GM18870 (cell line): ENCODE results near the gene CHRDL2.
"Not testable (repeated sequence)": the region's sequence is repeated elsewhere in the genome, so short reads cannot be mapped to it uniquely, and the experiment has no call there.

Experiments used
- ATAC-seq: cut with Tn5 transposase; IDR thresholded peaks from one replicate; pipeline ENCODE4 v1.9.1; 2021; ENCODE audit warnings: moderate library complexity; ENCODE audit not compliant: unreplicated experiment

Gene CHRDL2

GRCh38 chr11:74672332-74672955, 58.8 kb downstream of the CHRDL2 start:
- ATAC-seq, result no peak

GRCh38 chr11:74671520-74672196, 59.6 kb downstream of the CHRDL2 start:
- ATAC-seq, result no peak

DNA sequence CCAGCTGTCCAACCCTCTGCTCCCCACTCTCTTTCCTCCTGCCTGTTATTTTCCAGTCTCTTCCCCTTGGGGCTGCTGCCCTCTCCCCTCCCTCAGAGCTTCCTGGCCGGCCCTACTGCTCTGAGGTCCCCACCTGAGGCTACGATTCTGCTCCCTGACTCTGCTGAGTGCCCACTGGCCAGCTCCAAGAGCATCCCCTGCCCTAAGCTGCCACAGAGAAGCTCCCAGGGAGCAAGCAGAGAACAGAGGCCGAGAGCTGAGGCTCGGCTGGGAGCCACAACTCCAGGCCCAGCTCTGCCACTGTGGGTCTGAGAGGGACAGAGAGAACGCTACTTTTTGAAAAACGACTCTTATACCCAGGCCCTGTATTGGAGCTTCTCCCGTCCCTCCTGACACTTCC, 61.1 kb downstream of the CHRDL2 start:
- no peak for ATAC-seq

GRCh38 chr11:74669211-74670160, 61.7 kb downstream of the CHRDL2 start:
- no peak for ATAC-seq

GRCh38 chr11:74663315-74663714, 67.9 kb downstream of the CHRDL2 start:
- ATAC-seq, result no peak

DNA sequence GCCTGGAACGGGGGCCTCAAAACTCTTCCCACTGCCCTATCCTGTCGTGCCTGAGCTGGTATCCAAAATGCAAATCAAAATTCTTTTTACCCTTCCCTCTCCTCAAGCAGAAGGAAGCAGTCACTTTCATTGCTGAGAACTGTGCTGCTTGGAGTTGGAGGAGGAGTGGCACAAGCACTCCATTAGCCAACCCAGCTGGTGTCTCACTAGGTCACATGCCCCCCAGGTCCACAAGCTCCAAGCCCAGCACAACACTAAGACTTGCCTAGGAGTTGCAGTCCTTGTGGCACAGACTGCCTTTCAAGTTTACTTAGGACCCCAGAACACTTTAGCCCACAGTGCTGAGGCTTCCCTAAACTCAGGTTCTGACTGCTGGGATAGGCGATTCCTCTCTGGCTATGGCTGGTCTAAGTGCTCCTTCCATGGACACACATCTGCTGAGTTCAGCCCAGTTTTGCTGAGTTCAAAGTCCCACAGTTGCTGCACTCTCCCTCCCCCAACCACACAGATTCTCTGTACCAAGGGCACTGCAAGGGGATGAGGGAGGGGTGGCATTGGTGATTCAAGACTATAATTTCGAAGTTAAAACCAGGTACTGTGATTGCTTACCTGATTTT, 68.6 kb downstream of the CHRDL2 start:
- no peak for ATAC-seq

GRCh38 chr11:74659124-74659523, 72.1 kb downstream of the CHRDL2 start:
- ATAC-seq, result not testable (repeated sequence)

DNA sequence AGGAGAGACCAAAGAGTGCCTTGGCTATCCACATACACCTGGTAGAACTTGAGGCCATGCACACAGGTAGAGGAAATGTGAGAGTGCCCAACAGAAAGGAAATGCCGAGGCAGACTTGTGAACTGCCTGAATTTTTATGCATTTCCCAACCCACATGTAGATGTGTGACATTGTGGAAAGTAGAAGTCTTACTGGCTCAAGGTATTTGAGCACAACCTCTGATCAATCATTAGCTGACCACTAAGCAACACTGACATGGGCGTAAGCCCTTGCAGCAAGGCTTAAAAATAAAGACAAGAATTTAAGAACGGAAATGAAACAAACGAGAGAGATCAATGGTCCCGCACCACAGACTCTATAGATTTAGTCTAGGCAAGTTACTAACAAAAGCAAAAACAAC, 76.2 kb downstream of the CHRDL2 start:
- ATAC-seq, result no peak

DNA sequence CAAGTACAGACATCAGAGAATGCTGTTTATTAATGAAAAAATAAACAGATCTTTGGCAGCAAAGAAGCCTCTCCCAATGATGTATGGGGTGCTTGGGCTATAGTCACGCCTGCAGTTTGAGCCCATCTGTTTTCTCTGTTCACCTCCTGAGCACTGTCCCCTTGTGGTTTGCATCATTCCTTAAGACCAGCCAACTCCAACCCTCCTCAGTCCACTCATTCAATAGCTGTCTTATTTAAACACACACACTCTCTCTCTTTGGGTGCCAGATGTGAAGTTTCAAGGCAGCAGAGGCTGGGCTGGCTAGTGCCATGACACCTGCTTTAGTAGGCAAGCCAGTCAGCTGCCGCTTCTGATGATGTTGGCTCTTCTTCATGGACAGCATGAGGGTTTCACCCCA, 80.7 kb downstream of the CHRDL2 start:
- no peak for ATAC-seq

GRCh38 chr11:74648894-74649293, 82.3 kb downstream of the CHRDL2 start:
- no peak for ATAC-seq

DNA sequence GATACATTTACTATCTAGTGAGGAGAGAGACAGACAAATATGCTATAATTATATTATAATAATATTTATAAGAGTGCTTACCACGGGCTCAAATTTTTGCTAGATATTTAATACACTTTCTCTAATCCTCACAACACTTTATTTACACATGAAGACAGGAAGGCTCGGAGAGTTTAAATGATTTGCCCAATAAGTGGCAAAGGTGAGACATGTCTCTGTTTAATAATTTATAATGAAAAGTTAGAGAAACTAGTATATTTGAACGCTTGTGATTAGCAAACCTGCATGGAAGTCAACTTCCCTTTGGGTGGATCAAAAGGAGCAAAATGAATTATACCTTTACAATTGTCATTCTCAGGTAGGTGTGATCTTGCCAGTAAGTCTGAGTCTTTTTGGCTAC, 83.4 kb downstream of the CHRDL2 start:
- ATAC-seq, result no peak

DNA sequence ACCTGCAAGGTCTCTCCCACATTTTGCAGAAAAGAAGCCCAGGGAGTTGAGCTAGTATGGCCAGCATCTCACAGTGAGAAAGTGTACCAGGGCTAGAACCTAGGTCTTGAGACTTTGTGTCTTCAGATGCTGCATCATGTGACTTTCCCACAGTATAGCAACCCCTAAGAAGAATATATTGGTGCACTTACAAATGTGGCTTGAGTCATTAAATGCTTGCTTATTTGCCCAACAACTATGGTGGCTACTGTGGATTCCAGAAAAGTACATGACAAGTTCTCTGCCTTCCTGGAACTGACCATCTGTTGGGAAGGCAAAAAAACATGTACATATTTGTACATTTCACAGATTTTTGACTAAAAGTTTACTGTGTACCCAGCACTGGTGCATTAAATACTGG, 83.8 kb downstream of the CHRDL2 start:
- no peak for ATAC-seq

DNA sequence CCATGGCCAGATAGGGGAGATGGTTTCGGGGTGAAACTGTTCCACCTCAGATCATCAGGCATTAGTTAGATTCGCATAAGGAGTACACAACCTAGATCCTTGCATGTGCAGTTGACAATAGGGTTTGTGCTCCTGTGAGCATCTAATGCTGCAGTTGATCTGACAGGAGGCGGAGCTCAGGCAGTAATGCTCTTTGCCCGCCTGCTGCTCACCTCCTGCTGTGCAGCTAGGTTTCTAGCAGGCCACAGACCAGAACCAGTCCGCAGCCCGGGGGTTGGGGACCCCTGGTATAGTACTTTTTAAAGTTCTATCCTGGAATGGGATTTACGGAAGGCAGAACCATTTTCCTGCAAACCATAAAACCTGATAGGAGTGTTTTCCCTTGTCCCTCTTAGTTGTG, 84.3 kb downstream of the CHRDL2 start:
- ATAC-seq, result no peak
